ENCODE results near the gene C9orf153.

GRCh38 chr9:86272221-86272620 is 12.8 kb upstream of the C9orf153 start:
- TF ChIP-seq, protein P1, sequence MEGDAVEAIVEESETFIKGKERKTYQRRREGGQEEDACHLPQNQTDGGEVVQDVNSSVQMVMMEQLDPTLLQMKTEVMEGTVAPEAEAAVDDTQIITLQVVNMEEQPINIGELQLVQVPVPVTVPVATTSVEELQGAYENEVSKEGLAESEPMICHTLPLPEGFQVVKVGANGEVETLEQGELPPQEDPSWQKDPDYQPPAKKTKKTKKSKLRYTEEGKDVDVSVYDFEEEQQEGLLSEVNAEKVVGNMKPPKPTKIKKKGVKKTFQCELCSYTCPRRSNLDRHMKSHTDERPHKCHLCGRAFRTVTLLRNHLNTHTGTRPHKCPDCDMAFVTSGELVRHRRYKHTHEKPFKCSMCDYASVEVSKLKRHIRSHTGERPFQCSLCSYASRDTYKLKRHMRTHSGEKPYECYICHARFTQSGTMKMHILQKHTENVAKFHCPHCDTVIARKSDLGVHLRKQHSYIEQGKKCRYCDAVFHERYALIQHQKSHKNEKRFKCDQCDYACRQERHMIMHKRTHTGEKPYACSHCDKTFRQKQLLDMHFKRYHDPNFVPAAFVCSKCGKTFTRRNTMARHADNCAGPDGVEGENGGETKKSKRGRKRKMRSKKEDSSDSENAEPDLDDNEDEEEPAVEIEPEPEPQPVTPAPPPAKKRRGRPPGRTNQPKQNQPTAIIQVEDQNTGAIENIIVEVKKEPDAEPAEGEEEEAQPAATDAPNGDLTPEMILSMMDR (IDR thresholded peaks at IDR 0.05): no peak
- TF ChIP-seq POLR2AphosphoS5 (IDR thresholded peaks at IDR 0.05): no peak
- TF ChIP-seq POLR2A (IDR thresholded peaks at IDR 0.05): no peak
- no peak for TF ChIP-seq EP300 (IDR thresholded peaks at IDR 0.05; ENCODE audit: low read depth)

Data from transverse colon (tissue), 4 donors.